Fibroblast of mammary gland (primary cell): Measurements from ENCODE around the gene KIF25.

Experiments
- DNase-seq: peaks from one replicate; pipeline ENCODE4 v3.0.0-alpha.2; 2010; ENCODE audit warnings: low read depth
- H3K4me3 ChIP-seq: 2 replicates; pipeline ENCODE4 v1.5.1; 2011; ENCODE audit warnings: low read depth, mild to moderate bottlenecking, low read length, moderate library complexity; ENCODE audit not compliant: control insufficient read depth
- CTCF ChIP-seq: conservative IDR thresholded peaks from 2 replicates; pipeline ENCODE4 v1.5.1; 2011; ENCODE audit warnings: low read depth, low read length, inconsistent platforms; ENCODE audit not compliant: control insufficient read depth, insufficient read depth

The KIF25 gene

GRCh38 chr6:167997642-167998041 lies at the start of gene KIF25:
Gene KIF25 (plus strand): TSS chr6:167997671. CDS start chr6:168029586, 31,915 bp downstream.
- no peak for TF ChIP-seq CTCF
- no peak within 1 kb of the TSS for H3K4me3 ChIP-seq
- no peak for DNase-seq

- DNase-seq = no peak
Observed at GRCh38 chr6:167947716-167948115, 49.8 kb upstream of the KIF25 start.

GRCh38 chr6:167948716-167949115 lies 48.8 kb upstream of the KIF25 start:
- no peak for TF ChIP-seq CTCF
- no peak overlapping the region for H3K4me3 ChIP-seq
- no peak for DNase-seq

More at GRCh38 chr6:167947716-167948115, 49.8 kb upstream of the KIF25 start:
- no peak for TF ChIP-seq CTCF
- no peak overlapping the region for H3K4me3 ChIP-seq

GRCh38 chr6:167949121-167949684 lies 48.3 kb upstream of the KIF25 start:
- no peak overlapping the region for H3K4me3 ChIP-seq
- no peak for TF ChIP-seq CTCF
- no peak for DNase-seq

GRCh38 chr6:167951781-167952511 lies 45.5 kb upstream of the KIF25 start:
- TF ChIP-seq CTCF = no peak
- no peak overlapping the region for H3K4me3 ChIP-seq
- DNase-seq = no peak

GRCh38 chr6:167952512-167952859 lies 45.0 kb upstream of the KIF25 start:
- no peak overlapping the region for H3K4me3 ChIP-seq
- no peak for DNase-seq
- TF ChIP-seq CTCF = no peak
